HEK293T (cell line): ENCODE data around the gene RPUSD1.
"Not testable (repeated sequence)": the region's sequence is repeated elsewhere in the genome, so short reads cannot be mapped to it uniquely, and the experiment has no call there.

ENCODE experiments used
- CTCF ChIA-PET: fragments of 350-600 bp; formaldehyde crosslinking; extraction: SDS; loops from one replicate; lab custom pipeline; 2021; ENCODE audit warnings: antibody characterized with exemption, inconsistent platforms; lab: Yijun Ruan, JAX
- POLR2A ChIA-PET: fragments of 350-600 bp; formaldehyde crosslinking; extraction: SDS; loops from one replicate; lab custom pipeline; 2020; ENCODE audit warnings: antibody characterized with exemption, inconsistent platforms; lab: Yijun Ruan, JAX
- DNase-seq: peaks from one replicate; pipeline ENCODE4 v3.0.0; 2012; ENCODE audit warnings: mixed read lengths; ENCODE audit errors: extremely low spot score
- ARNT ChIP-seq: fragments of 450-650 bp; IDR thresholded peaks from 2 replicates; pipeline ENCODE4 v1.6.1; 2017; ENCODE audit warnings: mild to moderate bottlenecking
- BHLHE40 ChIP-seq: fragments of 450-650 bp; IDR thresholded peaks from 2 replicates; pipeline ENCODE4 v1.6.1; 2016; ENCODE audit warnings: mild to moderate bottlenecking, moderate library complexity, borderline replicate concordance
- CTBP1 ChIP-seq: fragments of 450-650 bp; IDR thresholded peaks from 2 replicates; pipeline ENCODE4 v1.6.1; 2016; ENCODE audit warnings: borderline replicate concordance
- ELF4 ChIP-seq: fragments of 450-650 bp; IDR thresholded peaks from 2 replicates; pipeline ENCODE4 v1.6.1; 2017; ENCODE audit warnings: antibody characterized with exemption
- FOXA1 ChIP-seq: fragments of 450-650 bp; IDR thresholded peaks from 2 replicates; pipeline ENCODE4 v1.6.1; 2016; ENCODE audit warnings: mild to moderate bottlenecking
- FOXK2 ChIP-seq: fragments of 450-650 bp; IDR thresholded peaks from 2 replicates; pipeline ENCODE4 v1.6.1; 2016; ENCODE audit warnings: mild to moderate bottlenecking
- FOXM1 ChIP-seq: fragments of 450-650 bp; IDR thresholded peaks from 2 replicates; pipeline ENCODE4 v1.6.1; 2017; ENCODE audit warnings: mild to moderate bottlenecking, borderline replicate concordance
- HDGF ChIP-seq: fragments of 450-650 bp; IDR thresholded peaks from 2 replicates; pipeline ENCODE4 v1.6.1; 2017; ENCODE audit warnings: antibody characterized with exemption, borderline replicate concordance
- L3MBTL2 ChIP-seq: fragments of 450-650 bp; conservative IDR thresholded peaks from 2 replicates; pipeline ENCODE4 v1.6.1; 2016; ENCODE audit warnings: mild to moderate bottlenecking
- LEF1 ChIP-seq: fragments of 450-650 bp; IDR thresholded peaks from 2 replicates; pipeline ENCODE4 v1.6.1; 2017; ENCODE audit warnings: mild to moderate bottlenecking, borderline replicate concordance
- NFRKB ChIP-seq: fragments of 450-650 bp; IDR thresholded peaks from 2 replicates; pipeline ENCODE4 v1.6.1; 2016; ENCODE audit warnings: mild to moderate bottlenecking, moderate library complexity
- PKNOX1 ChIP-seq: fragments of 450-650 bp; IDR thresholded peaks from 2 replicates; pipeline ENCODE4 v1.6.1; 2016
- SP1 ChIP-seq: fragments of 450-650 bp; IDR thresholded peaks from 2 replicates; pipeline ENCODE4 v1.6.1; 2017
- SUZ12 ChIP-seq: fragments of 450-650 bp; IDR thresholded peaks from 2 replicates; pipeline ENCODE4 v1.6.1; 2016; ENCODE audit warnings: mild to moderate bottlenecking
- TARDBP ChIP-seq: fragments of 450-650 bp; IDR thresholded peaks from 2 replicates; pipeline ENCODE4 v1.6.1; 2016
- ZNF384 ChIP-seq: fragments of 450-650 bp; IDR thresholded peaks from 2 replicates; pipeline ENCODE4 v1.6.1; 2016

Gene RPUSD1

DNA sequence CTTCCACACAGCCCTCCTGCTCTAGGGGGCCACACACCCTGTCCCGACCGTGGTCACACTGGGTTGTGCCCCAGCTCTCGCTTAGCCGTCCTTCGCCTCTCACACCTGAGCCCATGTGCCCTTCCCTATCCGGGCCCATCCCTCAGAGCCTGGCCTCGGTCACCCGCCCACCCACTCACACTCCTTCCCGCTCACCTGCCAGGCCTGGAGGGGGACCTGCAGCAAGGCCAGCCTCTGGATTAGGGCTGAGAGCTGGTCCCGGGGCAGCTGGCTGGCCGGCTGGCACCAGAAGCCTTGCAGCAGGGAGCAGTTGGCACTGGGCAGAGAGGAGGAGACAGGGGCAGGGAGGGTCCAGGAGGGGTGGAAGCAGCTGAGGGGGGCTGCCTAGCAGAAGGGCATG is 9.7 kb downstream of the RPUSD1 start:
- CTCF ChIA-PET = no interaction called here
- DNase-seq = no peak
- POLR2A ChIA-PET = interaction anchor here (0.9 kb wide), 1 partner anchor 10 kb away, joined by 4 read pairs; the partner anchor contains the start of genes CHTF18 and RPUSD1
- TF ChIP-seq LEF1 = no peak
- TF ChIP-seq NFRKB = no peak
- TF ChIP-seq CTBP1 = no peak
- no peak for TF ChIP-seq HDGF
- TF ChIP-seq FOXA1 = no peak
- TF ChIP-seq ARNT = no peak
- TF ChIP-seq TARDBP = no peak
- no peak for TF ChIP-seq FOXM1
- TF ChIP-seq SP1 = no peak
- TF ChIP-seq ELF4 = no peak
- no peak for TF ChIP-seq L3MBTL2
- no peak for TF ChIP-seq ZNF384
- TF ChIP-seq PKNOX1 = no peak
- no peak for TF ChIP-seq SUZ12
- no peak for TF ChIP-seq BHLHE40
- TF ChIP-seq FOXK2 = no peak

- no peak for TF ChIP-seq L3MBTL2
- no peak for TF ChIP-seq ARNT
- no peak for TF ChIP-seq ELF4
- no peak for TF ChIP-seq PKNOX1
- TF ChIP-seq TARDBP = no peak
- no peak for TF ChIP-seq FOXA1
- TF ChIP-seq HDGF = no peak
- POLR2A ChIA-PET = no interaction called here
- CTCF ChIA-PET = no interaction called here
- DNase-seq = no peak
Measured at GRCh38 chr16:777826-778225, 10.4 kb downstream of the RPUSD1 start.

DNA sequence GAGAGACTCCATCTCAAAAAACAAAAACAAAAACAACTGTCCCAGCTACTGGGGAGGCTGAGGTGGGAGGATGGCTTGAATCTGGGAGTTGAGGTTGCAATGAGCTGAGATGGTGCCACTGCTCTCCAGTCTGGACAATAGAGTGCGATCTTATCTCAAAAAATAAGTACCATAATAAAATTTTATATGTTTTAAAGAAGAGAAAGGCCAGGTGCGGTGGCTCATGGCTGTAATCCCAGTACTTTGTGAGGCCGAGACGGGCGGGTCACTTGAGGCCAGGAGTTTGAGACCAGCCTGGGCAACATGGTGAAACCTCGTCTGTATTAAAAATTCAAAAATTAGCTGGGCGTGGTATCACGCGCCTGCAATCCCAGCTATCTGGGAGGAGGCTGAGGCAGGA is 11.4 kb downstream of the RPUSD1 start:
- POLR2A ChIA-PET = interaction anchor here (1.8 kb wide), 1 partner anchor 56 kb away, joined by 7 read pairs; the partner anchor contains the start of gene ANTKMT
- CTCF ChIA-PET = interaction anchor here (0.7 to 1.1 kb wide), 2 partner anchors 8 to 166 kb away, joined by 3 to 5 read pairs; no protein-coding TSS in a partner anchor

GRCh38 chr16:776298-776697 is 11.9 kb downstream of the RPUSD1 start:
- ChIA-PET CTCF (interaction anchor here (1.1 kb wide), 1 partner anchor 9 kb away, joined by 5 read pairs; no protein-coding TSS in a partner anchor), POLR2A (interaction anchor here (1.8 kb wide), 1 partner anchor 56 kb away, joined by 7 read pairs; the partner anchor contains the start of gene ANTKMT)
- DNase-seq = not testable (repeated sequence)

More for the DNA sequence above, 11.4 kb downstream of the RPUSD1 start:
- TF ChIP-seq LEF1 (no peak), L3MBTL2 (no peak), FOXM1 (no peak), NFRKB (no peak), ARNT (no peak), SP1 (no peak), PKNOX1 (no peak)
- no peak for DNase-seq

DNA sequence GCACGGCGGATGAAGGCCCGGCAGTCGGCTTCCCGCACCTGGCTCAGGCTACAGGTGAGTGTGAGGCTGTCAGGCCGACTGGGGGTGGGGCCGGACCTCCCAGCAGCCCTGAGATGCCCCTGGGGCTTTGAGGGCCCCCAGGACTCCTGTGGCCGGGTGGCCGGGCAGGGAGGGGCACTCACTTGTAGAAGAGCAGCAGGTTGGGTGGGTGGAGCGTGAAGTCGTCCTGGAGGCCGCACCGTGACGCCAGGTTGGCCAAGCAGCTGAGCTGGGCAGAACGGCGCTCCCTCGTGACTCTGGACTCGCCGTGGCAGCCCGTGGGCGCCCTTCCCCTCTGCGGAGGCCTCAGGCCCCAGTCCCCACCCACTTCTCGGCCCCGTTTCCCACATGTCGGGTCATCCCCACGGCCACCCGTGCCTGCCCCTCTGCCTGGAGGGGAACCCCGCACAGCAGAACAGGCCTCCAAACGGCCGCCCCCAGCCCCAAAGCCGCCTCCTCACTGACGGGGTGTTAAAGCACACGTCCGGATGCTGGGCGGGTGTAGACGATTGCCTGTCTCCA is 12.9 kb downstream of the RPUSD1 start:
- ChIA-PET POLR2A (no interaction called here), CTCF (no interaction called here)
- TF ChIP-seq FOXA1 (no peak), LEF1 (no peak), NFRKB (no peak), FOXK2 (no peak), TARDBP (no peak), BHLHE40 (no peak)
- DNase-seq = no peak

- ChIA-PET CTCF (no interaction called here), POLR2A (no interaction called here)
- TF ChIP-seq FOXK2 (no peak), L3MBTL2 (no peak), ARNT (no peak), TARDBP (no peak), SUZ12 (no peak), FOXM1 (no peak), SP1 (no peak), FOXA1 (no peak), ZNF384 (no peak), BHLHE40 (no peak), HDGF (no peak), ELF4 (no peak), NFRKB (no peak), LEF1 (no peak), PKNOX1 (no peak), CTBP1 (no peak)
- no peak for DNase-seq
Measured at GRCh38 chr16:774086-775001, 13.8 kb downstream of the RPUSD1 start.
